DND-41 (cell line): ENCODE measurements around the gene ABCD1.

ENCODE experiments used
- EZH2 ChIP-seq: IDR thresholded peaks from 3 replicates; pipeline ENCODE4 v1.6.1; 2012; ENCODE audit warnings: borderline replicate concordance, low read depth, mild to moderate bottlenecking, moderate library complexity, low read length, inconsistent platforms; ENCODE audit not compliant: severe bottlenecking
- TF ChIP-seq, protein P1 (sequence below): IDR thresholded peaks from 2 replicates; pipeline ENCODE4 v1.5.1; 2012; ENCODE audit warnings: borderline replicate concordance, low read length, moderate library complexity, mild to moderate bottlenecking; ENCODE audit not compliant: poor library complexity, severe bottlenecking; ENCODE audit errors: extremely low read depth

DNA sequence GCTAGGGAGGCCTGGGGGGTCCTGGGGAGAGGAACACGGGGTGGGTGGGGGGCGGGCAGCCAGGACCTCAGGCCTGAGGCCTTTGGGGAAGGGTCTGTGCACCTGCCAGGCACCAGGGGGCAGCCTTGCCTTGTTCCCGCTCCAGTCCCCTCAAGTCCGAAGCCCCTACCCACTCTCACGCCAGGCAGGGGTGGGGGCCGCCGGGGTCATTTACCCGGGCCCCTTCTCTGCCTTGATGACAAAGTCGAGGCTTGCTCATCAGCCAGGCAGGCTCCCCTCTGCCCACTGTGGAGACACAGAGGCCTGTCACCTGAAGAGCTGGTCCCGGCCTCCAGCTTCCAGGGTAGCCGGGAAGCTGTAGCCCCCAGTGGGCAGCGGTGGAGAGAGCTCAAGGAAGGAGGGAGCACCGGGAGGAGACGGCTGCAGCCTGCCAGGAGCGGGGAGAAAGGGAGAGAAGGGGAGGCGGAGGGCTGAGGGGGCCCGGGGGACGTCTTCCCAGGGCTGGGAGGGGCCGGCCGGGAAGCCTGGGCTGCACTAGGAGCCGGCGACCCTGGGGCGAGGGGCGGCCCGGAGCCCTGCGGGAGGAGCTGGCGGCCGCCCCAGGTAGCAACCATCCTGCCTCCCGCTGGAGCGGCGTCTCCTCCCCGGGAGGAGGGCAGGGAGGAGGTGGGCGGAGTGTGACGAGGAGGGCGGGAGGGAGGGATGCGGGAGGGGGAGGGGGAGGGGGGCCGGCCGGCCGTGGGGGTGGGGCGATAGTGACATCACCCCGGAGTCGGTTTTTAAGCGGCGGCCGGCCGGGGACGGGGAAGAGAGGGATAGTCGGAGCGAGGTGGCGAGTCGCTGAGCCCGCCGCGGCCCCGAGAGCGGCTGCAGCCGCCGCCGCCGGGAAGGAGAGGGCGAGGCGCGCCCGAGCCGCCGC is 37.3 kb upstream of the ABCD1 start, which contains the start of gene SLC6A8:
- TF ChIP-seq, protein P1, sequence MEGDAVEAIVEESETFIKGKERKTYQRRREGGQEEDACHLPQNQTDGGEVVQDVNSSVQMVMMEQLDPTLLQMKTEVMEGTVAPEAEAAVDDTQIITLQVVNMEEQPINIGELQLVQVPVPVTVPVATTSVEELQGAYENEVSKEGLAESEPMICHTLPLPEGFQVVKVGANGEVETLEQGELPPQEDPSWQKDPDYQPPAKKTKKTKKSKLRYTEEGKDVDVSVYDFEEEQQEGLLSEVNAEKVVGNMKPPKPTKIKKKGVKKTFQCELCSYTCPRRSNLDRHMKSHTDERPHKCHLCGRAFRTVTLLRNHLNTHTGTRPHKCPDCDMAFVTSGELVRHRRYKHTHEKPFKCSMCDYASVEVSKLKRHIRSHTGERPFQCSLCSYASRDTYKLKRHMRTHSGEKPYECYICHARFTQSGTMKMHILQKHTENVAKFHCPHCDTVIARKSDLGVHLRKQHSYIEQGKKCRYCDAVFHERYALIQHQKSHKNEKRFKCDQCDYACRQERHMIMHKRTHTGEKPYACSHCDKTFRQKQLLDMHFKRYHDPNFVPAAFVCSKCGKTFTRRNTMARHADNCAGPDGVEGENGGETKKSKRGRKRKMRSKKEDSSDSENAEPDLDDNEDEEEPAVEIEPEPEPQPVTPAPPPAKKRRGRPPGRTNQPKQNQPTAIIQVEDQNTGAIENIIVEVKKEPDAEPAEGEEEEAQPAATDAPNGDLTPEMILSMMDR: peak; percentile 50
- TF ChIP-seq EZH2: no peak
